Measurements from ENCODE around the gene RBMS2. TPM values are rescaled to one million over a fixed set of nuclear protein-coding genes. Genes with fewer than 3 reads are reported as not detected.

RBMS2 gene
- total and polyA plus RNA-seq, 10 of the 15 experiments (the other 5 are each of a cell fraction or from before 2014, with no cell fraction given): 0.56 to 7.1 (median 2.4) TPM

DNA sequence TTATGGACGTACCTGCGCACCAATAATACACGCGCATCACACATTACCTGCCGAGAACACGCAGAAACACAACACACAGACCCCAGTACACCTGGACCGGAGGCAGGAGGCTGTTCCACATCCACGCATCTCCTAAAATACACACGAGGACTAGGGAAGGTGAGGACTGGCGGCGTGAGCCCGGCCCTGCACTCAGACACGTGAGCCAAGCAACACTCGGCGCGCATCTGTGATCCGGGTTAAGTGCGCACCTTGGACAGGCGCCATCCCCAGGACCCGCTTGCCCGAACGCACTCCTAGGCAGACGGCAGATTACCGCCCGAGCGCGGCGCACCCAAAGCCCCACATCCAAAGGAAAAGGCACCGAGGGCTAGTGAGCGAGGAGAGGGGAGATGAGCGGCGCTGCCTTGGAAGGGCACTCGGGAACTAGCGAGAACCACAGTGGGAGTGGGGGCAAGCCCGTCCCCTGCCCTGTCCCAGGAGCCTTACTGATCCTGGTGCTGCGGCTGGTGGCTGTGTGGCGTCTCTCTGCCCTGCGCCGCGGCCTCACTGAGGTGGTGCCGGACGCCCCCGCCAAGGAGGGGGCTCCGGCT lies 34.1 kb upstream of the RBMS2 start (continued):
- TF ChIP-seq, protein P1, sequence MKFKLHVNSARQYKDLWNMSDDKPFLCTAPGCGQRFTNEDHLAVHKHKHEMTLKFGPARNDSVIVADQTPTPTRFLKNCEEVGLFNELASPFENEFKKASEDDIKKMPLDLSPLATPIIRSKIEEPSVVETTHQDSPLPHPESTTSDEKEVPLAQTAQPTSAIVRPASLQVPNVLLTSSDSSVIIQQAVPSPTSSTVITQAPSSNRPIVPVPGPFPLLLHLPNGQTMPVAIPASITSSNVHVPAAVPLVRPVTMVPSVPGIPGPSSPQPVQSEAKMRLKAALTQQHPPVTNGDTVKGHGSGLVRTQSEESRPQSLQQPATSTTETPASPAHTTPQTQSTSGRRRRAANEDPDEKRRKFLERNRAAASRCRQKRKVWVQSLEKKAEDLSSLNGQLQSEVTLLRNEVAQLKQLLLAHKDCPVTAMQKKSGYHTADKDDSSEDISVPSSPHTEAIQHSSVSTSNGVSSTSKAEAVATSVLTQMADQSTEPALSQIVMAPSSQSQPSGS (IDR thresholded peaks at IDR 0.05; ENCODE audit: low read length): no peak
- TF ChIP-seq, protein P2, sequence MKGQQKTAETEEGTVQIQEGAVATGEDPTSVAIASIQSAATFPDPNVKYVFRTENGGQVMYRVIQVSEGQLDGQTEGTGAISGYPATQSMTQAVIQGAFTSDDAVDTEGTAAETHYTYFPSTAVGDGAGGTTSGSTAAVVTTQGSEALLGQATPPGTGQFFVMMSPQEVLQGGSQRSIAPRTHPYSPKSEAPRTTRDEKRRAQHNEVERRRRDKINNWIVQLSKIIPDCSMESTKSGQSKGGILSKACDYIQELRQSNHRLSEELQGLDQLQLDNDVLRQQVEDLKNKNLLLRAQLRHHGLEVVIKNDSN (IDR thresholded peaks at IDR 0.05; ENCODE audit: borderline replicate concordance, extremely low read length, insufficient read depth, low read depth, low read length): peak; percentile 24

DNA sequence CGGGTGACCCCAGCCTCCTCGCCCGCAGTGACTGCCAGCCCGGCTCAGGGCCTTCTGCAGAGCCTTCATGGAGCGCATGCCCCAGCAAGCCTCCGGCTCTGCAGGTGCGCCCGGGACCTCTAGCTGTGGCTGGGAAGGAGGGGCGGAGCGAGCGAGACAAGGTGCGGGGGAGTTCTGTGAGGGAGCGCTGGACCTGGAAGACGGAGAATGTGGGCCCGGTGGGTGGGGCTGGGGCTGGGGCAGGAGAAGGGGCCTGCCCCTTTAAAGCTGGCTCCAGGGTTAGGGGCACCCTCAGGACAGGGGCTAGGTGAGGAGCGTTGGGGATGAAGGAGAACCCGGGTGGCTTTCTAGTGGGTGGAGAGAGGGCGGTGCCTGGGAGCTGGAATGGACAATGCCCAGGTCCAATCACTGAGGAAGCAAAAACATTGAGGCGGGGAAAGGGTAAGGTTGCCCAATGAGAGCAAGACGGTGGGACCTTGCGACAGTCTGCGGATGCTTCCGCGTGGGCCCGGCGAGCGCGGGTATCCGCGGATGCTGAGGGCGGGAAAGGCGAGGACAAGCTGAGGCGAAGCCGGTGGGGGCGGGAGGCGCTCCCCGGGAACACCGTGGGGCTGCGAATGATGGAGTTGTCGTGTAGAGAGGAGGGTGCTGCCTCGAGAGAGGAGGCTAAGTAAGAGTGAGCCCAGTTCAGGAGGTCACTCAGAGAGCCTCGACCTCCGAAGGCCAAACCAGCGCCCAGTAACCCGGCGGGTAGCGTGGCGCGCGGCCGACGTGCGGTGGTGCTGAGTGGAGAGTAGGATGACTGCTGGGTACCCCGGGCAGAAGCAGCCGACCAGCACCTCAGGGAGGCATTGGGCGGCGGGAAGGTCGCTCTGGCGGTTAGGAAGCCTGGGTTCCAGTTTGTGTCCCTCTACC lies 33.3 kb upstream of the RBMS2 start, which contains the start of gene GLS2:
Gene GLS2 (minus strand): TSS at position 121 of the 915 bp plus-strand sequence. CDS start 43 bp downstream, at position 78.
- FAIRE-seq (peak; percentile 62), ATAC-seq (peak; percentile 98), DNase-seq (ENCODE audit: low read depth, low spot score) (peak; percentile 53)
- no peaks in the 10 kb centered on the region for H3K36me3 ChIP-seq (ENCODE audit: control insufficient read depth in 2 of 2, insufficient read depth in 2 of 2, low read length in 1 of 2)
- peak within 1 kb of the TSS; percentile 71 for H3K4me3 ChIP-seq
- ChIA-PET SMC1A (ENCODE audit: uncharacterized antibody, unreplicated experiment) (no interaction called here), CTCF (interaction anchor here (0.5 to 0.6 kb wide), 2 partner anchors 24 to 141 kb away, joined by 3 read pairs; no protein-coding TSS in a partner anchor), POLR2A (interaction anchor here (0.6 kb wide), 1 partner anchor 157 kb away, joined by 4 read pairs; no protein-coding TSS in a partner anchor), RAD21 (ENCODE audit: unreplicated experiment) (interaction anchor here (0.7 to 1.3 kb wide), 2 partner anchors 149 to 1296 kb away, joined by 3 read pairs; no protein-coding TSS in a partner anchor)
- H4K20me1 ChIP-seq (ENCODE audit: control insufficient read depth, insufficient read depth): no peaks in the 10 kb centered on the region
- peak within 1 kb of the TSS; percentile 59 for H2AFZ ChIP-seq (ENCODE audit: control insufficient read depth, low read depth, low read length)
- no TSS peak for BruUV-seq (replicated peaks)
- no peak within 1 kb of the TSS for H3K27ac ChIP-seq (ENCODE audit: control insufficient read depth, insufficient read depth)
- no peaks in the 10 kb centered on the region for H3K9me3 ChIP-seq (replicated peaks; ENCODE audit: control insufficient read depth, insufficient read depth, low read length)
- peaks cover 4% of the 10 kb centered on the region; the same call in 1 of the 2 replicates for H3K4me1 ChIP-seq (ENCODE audit: control insufficient read depth, insufficient read depth, low read length)
- 37% methylated on average over 59 of the region's 59 CpGs for WGBS (ENCODE audit: insufficient coverage, insufficient replicate concordance, low lambda C conversion rate, missing lambda C conversion rate)
- peak within 1 kb of the TSS; percentile 97 for H3K4me2 ChIP-seq (ENCODE audit: control insufficient read depth, insufficient read depth)
- peaks cover 0 to 2% of the 10 kb centered on the region in 2 experiments; a peak in 2 of 4 replicates for H3K27me3 ChIP-seq (replicated peaks in 1 of 2; ENCODE audit: control insufficient read depth in 2 of 2, insufficient read depth in 2 of 2, low read length in 1 of 2)
- H3K79me2 ChIP-seq (ENCODE audit: control insufficient read depth, insufficient read depth, low read length): no peaks in the 10 kb centered on the region
- intact Hi-C loops (cut with micrococcal nuclease; ENCODE audit: unreplicated experiment): no loop called here
- peak within 1 kb of the TSS; percentile 41; the same call in 1 of the 2 replicates for H3K9ac ChIP-seq (ENCODE audit: control insufficient read depth, insufficient read depth, low read length)
- in situ Hi-C loops (cut with MboI): no loop called here
- TF ChIP-seq RELA (IDR thresholded peaks at IDR 0.05; ENCODE audit: borderline replicate concordance, partially characterized antibody): no peak
- TF ChIP-seq, protein P3, sequence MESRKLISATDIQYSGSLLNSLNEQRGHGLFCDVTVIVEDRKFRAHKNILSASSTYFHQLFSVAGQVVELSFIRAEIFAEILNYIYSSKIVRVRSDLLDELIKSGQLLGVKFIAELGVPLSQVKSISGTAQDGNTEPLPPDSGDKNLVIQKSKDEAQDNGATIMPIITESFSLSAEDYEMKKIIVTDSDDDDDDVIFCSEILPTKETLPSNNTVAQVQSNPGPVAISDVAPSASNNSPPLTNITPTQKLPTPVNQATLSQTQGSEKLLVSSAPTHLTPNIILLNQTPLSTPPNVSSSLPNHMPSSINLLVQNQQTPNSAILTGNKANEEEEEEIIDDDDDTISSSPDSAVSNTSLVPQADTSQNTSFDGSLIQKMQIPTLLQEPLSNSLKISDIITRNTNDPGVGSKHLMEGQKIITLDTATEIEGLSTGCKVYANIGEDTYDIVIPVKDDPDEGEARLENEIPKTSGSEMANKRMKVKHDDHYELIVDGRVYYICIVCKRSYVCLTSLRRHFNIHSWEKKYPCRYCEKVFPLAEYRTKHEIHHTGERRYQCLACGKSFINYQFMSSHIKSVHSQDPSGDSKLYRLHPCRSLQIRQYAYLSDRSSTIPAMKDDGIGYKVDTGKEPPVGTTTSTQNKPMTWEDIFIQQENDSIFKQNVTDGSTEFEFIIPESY (IDR thresholded peaks at IDR 0.05): peak; percentile 29; the same call in 1 of the 2 replicates
- TF ChIP-seq, protein P4, sequence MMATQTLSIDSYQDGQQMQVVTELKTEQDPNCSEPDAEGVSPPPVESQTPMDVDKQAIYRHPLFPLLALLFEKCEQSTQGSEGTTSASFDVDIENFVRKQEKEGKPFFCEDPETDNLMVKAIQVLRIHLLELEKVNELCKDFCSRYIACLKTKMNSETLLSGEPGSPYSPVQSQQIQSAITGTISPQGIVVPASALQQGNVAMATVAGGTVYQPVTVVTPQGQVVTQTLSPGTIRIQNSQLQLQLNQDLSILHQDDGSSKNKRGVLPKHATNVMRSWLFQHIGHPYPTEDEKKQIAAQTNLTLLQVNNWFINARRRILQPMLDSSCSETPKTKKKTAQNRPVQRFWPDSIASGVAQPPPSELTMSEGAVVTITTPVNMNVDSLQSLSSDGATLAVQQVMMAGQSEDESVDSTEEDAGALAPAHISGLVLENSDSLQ (IDR thresholded peaks at IDR 0.05): peak; percentile 96
- TF ChIP-seq, protein P5, sequence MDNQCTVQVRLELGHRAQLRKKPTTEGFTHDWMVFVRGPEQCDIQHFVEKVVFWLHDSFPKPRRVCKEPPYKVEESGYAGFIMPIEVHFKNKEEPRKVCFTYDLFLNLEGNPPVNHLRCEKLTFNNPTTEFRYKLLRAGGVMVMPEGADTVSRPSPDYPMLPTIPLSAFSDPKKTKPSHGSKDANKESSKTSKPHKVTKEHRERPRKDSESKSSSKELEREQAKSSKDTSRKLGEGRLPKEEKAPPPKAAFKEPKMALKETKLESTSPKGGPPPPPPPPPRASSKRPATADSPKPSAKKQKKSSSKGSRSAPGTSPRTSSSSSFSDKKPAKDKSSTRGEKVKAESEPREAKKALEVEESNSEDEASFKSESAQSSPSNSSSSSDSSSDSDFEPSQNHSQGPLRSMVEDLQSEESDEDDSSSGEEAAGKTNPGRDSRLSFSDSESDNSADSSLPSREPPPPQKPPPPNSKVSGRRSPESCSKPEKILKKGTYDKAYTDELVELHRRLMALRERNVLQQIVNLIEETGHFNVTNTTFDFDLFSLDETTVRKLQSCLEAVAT (IDR thresholded peaks at IDR 0.05): 0 out of 2 replicates have a peak, but pooled peaks have one; percentile 22
- TF ChIP-seq EGR1 (IDR thresholded peaks at IDR 0.05; ENCODE audit: borderline replicate concordance in 1 of 2, low read depth in 2 of 2, low read length in 2 of 2): peak in 1 of 2 experiments; percentile 64; a peak in 2 of 3 replicates
- TF ChIP-seq NFYB (IDR thresholded peaks at IDR 0.05; ENCODE audit: insufficient read depth, low read depth, low read length): peak; percentile 81; the same call in 1 of the 2 replicates
- TF ChIP-seq CHD2 (IDR thresholded peaks at IDR 0.05; ENCODE audit: borderline replicate concordance, low read depth, low read length): peak; percentile 42; the same call in 1 of the 2 replicates
- 0 out of 2 replicates have a peak, but pooled peaks have one; percentile 38 for TF ChIP-seq RB1 (IDR thresholded peaks at IDR 0.05; ENCODE audit: borderline replicate concordance)
